Activated naive CD4-positive, alpha-beta T cell treated with anti-CD3 and anti-CD28 coated beads, Interleukin-2, amount 50 U/mL, for 16 hours (primary cell): ENCODE data around the gene PRRC2C.
"Not testable (repeated sequence)": the region's sequence is repeated elsewhere in the genome, so short reads cannot be mapped to it uniquely, and the experiment has no call there.

Experiments
- DNase-seq: peaks from one replicate; pipeline ENCODE4 v3.0.0-alpha.2; 2020

PRRC2C gene

DNA sequence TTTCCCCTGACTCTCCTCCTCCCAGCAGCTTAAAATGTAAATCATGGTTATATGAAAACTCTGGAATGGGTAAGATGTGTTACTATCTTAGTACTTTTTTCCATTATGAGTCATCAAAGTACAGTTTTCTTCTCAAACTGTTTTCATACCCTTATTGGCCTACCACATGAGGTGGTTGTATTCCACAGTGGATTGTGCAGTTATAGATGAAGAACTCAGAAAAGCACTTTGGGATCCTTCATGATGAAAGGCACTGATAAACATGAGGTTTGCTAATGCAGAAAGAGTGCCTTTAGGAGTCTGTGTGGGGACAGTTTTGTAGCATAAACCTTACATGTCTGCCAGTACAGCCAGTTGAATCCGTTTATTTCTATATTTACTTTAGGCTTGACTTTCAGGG, 104.7 kb downstream of the PRRC2C start:
- no peak for DNase-seq

DNA sequence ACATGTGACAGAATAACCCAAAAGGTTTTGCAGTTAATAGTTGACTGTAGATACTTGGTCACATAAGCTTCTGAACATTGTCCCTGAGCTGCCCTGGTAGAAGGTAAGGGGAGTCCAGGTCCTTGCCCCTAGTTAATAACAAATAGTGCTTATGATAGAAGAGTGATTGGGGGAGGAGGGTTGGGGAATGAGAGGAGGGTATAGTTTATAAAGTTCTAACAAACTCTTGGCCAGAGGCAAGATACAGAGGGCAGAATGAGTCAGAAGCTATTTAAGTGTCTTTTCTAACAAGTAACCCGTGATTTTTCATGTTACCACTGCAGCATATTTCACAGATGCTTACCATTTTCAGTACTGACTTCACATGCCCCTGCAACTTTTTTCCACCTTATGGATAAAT, 110.0 kb downstream of the PRRC2C start:
- no peak for DNase-seq

GRCh38 chr1:171596119-171596518, 110.8 kb downstream of the PRRC2C start:
- no peak for DNase-seq

DNA sequence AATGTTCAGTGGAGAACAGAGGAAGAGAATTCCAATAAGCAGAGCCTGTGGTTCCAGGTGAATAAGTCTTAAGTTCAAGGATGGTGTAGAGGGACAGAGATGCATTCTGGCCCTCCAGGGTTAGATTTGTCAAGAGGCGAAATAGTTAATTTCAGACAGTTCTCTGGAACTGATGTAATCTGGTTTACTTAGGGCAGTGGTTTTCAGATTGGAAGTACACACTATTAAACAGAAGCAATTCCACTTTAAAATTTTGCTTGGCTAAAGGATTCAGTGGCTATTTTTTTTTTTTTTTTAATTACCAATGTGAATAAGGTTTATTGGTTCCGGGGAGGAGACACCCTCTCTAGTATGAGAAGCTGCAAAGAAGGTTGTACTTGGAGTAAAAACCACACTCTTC, 111.4 kb downstream of the PRRC2C start:
- DNase-seq, result no peak

DNA sequence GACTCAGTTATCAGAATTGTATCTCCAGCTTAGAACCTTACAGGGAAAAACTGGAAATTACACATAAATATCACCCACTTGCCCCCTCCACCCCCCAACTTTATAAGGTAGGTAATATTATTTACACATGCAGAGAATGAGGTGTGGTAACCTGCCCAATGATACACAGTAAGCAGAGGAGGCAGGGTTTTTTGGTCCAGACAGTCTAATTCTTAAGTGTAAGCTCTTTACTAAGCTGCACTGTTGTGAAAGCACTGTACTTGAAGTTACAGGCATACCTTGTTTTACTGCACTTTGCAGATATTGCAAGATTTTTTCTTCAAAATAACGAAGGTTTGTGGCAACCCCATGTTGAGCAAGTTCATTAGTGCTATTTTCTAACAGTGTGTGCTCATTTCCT, 111.9 kb downstream of the PRRC2C start:
- DNase-seq, result no peak

DNA sequence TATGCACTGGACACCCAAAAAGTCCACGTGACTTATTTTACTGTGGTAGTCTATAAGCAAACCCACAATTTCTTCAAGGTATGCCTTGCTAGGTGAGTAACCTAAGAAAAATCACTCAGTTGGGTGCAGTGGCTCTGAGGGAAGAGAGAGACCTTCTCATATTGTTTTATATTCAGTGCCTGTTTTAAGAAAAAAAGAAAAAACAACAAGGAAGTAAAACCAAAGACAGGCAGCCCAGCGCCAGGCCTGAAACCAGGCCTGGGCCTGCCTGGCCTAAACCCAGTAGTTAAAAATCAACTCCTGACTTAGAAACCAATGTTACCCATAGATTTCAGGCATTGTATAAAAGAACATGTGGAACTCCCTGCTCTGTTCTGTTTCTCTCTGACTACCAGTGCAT, 115.0 kb downstream of the PRRC2C start:
- DNase-seq, result not testable (repeated sequence)

GRCh38 chr1:171600862-171601261, 115.5 kb downstream of the PRRC2C start:
- DNase-seq, result no peak

GRCh38 chr1:171603042-171603441, 117.7 kb downstream of the PRRC2C start:
- DNase-seq, result not testable (repeated sequence)

GRCh38 chr1:171606402-171606941, 121.1 kb downstream of the PRRC2C start:
- DNase-seq, result no peak

DNA sequence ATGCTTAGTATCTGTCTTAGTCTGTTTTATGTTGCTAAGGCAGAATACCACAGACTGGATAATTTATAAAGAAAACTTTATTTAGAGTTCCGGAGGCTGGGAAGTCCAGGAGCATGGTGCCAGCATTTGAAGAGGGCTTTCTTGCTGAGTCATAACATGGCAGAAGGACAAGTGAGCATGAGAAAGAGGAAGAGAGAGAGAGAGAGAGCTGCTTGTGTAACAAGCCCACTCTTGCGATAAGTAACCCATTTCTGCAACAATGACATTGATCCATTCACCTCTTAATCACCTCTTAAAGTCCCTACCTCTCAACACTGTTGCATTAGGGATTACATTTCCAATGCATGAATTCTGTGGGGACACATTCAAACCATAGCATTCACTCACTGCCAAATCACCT, 125.1 kb downstream of the PRRC2C start:
- DNase-seq, result no peak

GRCh38 chr1:171611306-171611705, 126.0 kb downstream of the PRRC2C start:
- DNase-seq, result no peak

DNA sequence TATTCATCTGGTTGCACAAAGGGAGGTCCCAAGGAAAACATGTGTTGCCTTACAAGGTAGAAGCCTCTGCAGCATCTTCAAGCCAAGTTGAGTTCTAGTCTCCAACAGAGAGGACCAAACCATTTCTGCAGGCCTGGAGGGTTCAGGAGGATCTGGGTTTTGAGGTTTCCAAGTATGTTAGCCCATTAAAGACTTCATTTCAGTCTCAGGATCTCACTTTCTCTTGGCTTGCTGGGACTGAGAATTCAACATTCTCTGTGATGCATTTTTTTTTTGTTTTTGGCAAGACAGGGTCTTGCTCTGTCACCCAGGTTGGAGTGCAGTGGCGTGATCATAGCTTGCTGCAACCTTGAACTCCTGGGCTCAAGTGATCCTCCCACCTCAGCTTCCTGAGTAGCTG, 128.0 kb downstream of the PRRC2C start:
- no peak for DNase-seq

DNA sequence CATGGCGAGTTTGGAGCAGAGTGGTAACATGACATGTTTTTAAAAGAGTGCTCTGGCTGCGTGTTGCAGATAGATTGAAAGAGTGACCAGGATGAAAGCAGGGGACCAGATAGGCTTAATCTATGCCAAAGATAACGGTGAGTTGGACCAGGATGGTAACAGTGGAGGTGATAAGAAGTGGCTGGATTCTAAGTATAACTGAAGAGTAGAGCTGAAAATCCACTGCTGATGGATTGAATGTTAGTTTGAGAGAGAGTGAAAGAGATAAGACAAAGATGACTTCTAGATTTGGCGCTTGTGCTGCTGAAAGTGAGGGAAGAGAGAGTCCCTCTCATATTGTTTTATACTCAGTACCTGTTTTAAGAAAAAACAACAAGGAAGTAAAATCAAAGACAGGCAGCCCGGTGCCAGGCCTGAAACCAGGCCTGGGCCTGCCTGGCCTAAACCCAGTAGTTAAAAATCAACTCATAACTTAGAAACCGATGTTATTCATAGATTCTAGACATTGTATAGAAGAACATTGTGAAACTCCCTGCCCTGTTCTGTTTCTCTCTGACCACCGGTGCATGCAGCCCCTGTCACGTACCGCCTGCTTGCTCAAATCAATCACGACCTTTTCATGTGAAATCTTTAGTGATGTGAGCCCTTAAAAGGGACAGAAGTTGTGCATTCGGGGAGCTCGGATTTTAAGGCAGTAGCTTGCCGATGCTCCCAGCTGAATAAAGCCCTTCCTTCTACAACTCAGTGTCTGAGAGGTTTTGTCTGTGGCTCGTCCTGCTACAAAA, 130.0 kb downstream of the PRRC2C start:
- not testable (repeated sequence) for DNase-seq

DNA sequence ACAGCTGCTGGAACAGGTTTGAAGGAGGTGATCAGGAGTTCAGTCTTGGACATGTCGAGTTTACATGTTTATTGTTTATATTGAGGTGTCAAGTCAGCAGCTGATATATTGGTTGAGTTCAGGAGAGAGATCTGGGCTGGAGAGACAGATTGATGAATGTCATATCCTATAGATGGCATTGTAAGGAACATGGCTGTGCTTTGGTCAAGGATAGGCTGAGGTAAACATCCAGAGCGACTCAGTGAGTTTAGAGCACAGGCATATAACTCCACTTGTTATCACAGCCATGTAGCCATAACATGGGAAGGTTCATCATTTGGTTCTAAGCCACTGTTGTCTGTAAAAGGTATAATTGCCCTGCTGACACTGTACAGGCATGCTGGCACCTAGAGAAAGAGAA, 131.3 kb downstream of the PRRC2C start:
- no peak for DNase-seq

DNA sequence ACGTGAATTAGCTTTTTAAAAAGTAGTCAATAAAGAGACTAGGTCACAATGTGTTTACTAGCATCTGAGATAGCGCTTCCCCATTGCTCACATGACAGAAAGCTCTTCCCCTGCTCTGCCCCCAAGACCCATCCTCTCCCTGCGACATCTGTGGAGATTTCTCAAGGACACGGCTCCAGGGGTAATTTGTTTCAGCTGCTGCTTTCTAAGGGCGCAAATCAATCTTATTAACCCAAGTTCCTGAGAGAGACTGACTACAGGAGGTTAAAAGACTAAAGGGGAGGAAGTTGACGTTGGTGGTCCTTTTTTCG, 136.8 kb downstream of the PRRC2C start, which contains the start of gene MYOCOS:
MYOCOS (plus strand) TSS at position 92 of the 311 bp plus-strand sequence. CDS start 1,641 bp downstream, outside the sequence.
- no peak for DNase-seq

- DNase-seq, result no peak
These were observed 138.5 kb downstream of the PRRC2C start for GRCh38 chr1:171623651-171624331.

DNA sequence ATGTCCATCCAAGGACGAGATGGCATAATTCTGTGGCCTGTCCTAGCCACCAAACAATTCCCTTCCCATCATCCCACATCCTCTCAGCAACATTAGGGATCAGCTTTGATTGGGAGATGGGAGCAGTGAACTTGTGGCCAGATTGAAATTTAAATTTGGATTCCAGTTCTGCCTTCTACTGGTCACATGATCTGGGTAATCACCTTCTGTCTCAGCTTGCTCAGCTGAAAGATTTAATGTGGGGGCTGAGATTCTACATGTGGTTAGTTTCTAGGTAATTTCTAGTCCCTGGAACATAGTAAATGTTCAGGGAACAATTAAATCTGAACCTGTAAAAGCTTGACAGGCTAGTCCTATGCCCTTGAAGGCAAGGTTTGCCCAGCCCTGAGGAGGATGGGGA, 139.9 kb downstream of the PRRC2C start:
- no peak for DNase-seq

- no peak for DNase-seq
These were observed 141.7 kb downstream of the PRRC2C start for GRCh38 chr1:171627020-171627419.

GRCh38 chr1:171628225-171628624, 142.9 kb downstream of the PRRC2C start:
- no peak for DNase-seq

DNA sequence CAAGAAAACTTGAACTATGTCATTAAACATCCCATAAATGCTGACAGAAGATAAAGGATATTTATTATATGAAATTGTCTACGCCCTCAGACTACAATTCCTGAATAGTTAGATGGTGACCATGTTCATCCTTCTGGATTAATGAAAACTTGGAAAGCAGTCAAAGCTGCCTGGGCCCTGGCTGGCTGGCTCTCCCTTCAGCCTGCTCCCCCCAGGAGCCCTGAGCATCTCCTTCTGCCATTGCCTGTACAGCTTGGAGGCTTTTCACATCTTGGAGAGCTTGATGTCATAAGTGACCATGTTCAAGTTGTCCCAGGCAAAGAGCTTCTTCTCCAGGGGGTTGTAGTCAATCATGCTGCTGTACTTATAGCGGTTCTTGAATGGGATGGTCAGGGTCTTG, 150.3 kb downstream of the PRRC2C start:
- DNase-seq, result no peak

DNA sequence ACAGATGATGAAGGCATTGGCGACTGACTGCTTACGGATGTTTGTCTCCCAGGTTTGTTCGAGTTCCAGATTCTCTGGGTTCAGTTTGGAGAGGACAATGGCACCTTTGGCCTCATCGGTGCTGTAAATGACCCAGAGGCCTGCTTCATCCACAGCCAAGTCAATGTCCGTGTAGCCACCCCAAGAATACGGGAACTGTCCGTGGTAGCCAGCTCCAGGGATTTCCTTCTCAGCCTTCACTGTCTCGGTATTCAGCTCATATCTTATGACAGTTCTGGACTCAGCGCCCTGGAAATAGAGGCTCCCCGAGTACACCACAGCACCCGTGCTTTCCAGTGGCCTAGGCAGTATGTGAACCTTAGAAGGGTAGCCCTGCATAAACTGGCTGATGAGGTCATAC, 150.8 kb downstream of the PRRC2C start:
- DNase-seq, result no peak

GRCh38 chr1:171637928-171638576, 152.7 kb downstream of the PRRC2C start:
- DNase-seq, result no peak

GRCh38 chr1:171640225-171640624, 154.9 kb downstream of the PRRC2C start:
- no peak for DNase-seq
